Calu3 (cell line): ENCODE data around the gene CYB5R4. TPM values are rescaled to one million over a fixed set of nuclear protein-coding genes. Genes with fewer than 3 reads are reported as not detected.
"Not testable (repeated sequence)": the region's sequence is repeated elsewhere in the genome, so short reads cannot be mapped to it uniquely, and the experiment has no call there.

Experiments
- BruUV-seq: library from RNA; stranded (reverse); fragments of 400-500 nt; replicated peaks from 2 replicates; lab custom pipeline; 2021; lab: Mats Ljungman, UMichigan
- CTCF ChIA-PET: fragments of 300-600 bp; sonication (Branson Sonifier 250); formaldehyde crosslinking; loops from one replicate; lab custom pipeline; 2022; ENCODE audit warnings: antibody characterized with exemption; lab: Charles Lee
- DNase-seq: peaks from one replicate; pipeline ENCODE4 v3.0.0; 2022
- H3K27ac Mint-ChIP-seq: one replicate; pipeline ENCODE4 v1.8.0; 2022; ENCODE audit warnings: mixed read lengths; ENCODE audit not compliant: unreplicated experiment
- H3K27me3 Mint-ChIP-seq: one replicate; pipeline ENCODE4 v1.8.0; 2022; ENCODE audit warnings: mixed read lengths; ENCODE audit not compliant: unreplicated experiment
- H3K36me3 Mint-ChIP-seq: one replicate; pipeline ENCODE4 v1.8.0; 2022; ENCODE audit warnings: mild to moderate bottlenecking, moderate library complexity, mixed read lengths; ENCODE audit not compliant: insufficient read depth, unreplicated experiment
- H3K4me1 Mint-ChIP-seq: one replicate; pipeline ENCODE4 v1.8.0; 2022; ENCODE audit warnings: mild to moderate bottlenecking, low read depth, mixed read lengths; ENCODE audit not compliant: unreplicated experiment
- H3K4me3 Mint-ChIP-seq: one replicate; pipeline ENCODE4 v1.8.0; 2022; ENCODE audit warnings: mild to moderate bottlenecking, low read depth, moderate library complexity, mixed read lengths; ENCODE audit not compliant: unreplicated experiment
- H3K9me3 Mint-ChIP-seq: one replicate; pipeline ENCODE4 v1.8.0; 2022; ENCODE audit warnings: low read depth, mixed read lengths; ENCODE audit not compliant: unreplicated experiment
- intact Hi-C: fragments of 100-400 bp; cut with micrococcal nuclease; formaldehyde crosslinking; loops from one replicate; pipeline ENCODE4 v1.10.0; 2022; ENCODE audit not compliant: unreplicated experiment
- total RNA-seq: library from RNA; stranded (reverse); gene quantifications from 2 replicates; pipeline ENCODE4 v1.2.3, GENCODE V29; 2022
- TF ChIP-seq, protein P1 (sequence below): fragments of 200-600 bp; IDR thresholded peaks from one replicate; pipeline ENCODE4 v1.8.0; 2022; ENCODE audit warnings: antibody characterized with exemption; ENCODE audit not compliant: unreplicated experiment

The CYB5R4 gene
- total RNA-seq, 1 experiment from 2014 or later, result 28.3 TPM

DNA sequence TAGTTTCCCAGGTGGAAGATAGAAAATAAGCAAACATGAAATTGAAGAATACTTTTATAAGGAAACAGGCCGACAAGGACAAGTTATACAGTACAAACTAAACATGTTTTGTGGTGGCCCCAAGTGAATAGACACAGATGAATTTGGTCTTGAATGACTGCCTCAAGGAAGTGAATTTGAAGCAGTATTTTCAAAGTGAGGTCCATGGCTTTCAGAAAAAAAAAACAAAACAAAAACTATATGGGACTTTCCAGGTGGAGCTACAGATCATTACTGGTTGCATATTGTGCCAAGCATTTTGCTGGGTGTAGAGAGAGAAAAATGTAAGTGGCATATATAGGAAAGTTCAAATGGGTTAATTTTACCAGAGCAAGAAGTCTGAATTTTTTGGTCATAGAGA is 68.8 kb downstream of the CYB5R4 start:
- CTCF ChIA-PET, result no interaction called here
- Mint-ChIP-seq H3K27me3 (no peaks in the 10 kb centered on the region), H3K27ac (no peak overlapping the region), H3K4me1 (no peaks in the 10 kb centered on the region), H3K9me3 (no peaks in the 10 kb centered on the region), H3K4me3 (no peak overlapping the region), H3K36me3 (no peaks in the 10 kb centered on the region)
- BruUV-seq, result no TSS peak
- no peak for DNase-seq
- intact Hi-C loops, result no loop called here
- TF ChIP-seq, protein P1, sequence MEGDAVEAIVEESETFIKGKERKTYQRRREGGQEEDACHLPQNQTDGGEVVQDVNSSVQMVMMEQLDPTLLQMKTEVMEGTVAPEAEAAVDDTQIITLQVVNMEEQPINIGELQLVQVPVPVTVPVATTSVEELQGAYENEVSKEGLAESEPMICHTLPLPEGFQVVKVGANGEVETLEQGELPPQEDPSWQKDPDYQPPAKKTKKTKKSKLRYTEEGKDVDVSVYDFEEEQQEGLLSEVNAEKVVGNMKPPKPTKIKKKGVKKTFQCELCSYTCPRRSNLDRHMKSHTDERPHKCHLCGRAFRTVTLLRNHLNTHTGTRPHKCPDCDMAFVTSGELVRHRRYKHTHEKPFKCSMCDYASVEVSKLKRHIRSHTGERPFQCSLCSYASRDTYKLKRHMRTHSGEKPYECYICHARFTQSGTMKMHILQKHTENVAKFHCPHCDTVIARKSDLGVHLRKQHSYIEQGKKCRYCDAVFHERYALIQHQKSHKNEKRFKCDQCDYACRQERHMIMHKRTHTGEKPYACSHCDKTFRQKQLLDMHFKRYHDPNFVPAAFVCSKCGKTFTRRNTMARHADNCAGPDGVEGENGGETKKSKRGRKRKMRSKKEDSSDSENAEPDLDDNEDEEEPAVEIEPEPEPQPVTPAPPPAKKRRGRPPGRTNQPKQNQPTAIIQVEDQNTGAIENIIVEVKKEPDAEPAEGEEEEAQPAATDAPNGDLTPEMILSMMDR, result no peak

DNA sequence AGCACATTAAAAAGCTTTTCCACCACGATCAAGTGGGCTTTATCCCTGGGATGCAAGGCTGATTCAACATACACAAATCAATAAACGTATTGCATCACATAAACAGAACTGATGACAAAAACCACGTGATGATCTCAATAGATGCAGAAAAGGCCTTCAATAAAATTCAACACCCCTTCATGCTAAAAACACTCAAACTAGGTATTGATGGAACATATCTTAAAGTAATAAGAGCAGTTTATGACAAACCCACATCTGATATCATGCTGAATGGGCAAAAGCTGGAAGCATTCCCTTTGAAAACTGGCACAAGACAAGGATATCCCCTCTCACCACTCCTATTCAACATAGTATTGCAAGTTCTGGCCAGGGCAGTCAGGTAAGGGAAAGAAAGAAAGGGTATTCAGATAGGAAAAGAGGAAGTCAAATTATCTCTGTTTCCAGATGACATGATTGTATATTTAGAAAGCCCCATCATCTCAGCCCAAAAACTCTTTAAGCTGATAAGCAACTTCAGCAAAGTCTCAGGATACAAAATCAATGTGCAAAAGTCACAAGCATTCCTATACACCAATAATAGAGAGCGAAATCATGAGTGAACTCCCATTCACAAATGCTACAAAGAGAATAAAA is 86.8 kb downstream of the CYB5R4 start:
- H3K4me1 Mint-ChIP-seq, BruUV-seq, H3K36me3 Mint-ChIP-seq, H3K4me3 Mint-ChIP-seq, CTCF ChIA-PET, DNase-seq, H3K27me3 Mint-ChIP-seq, H3K27ac Mint-ChIP-seq, intact Hi-C loops: not testable (repeated sequence)
- H3K9me3 Mint-ChIP-seq, result peaks cover 21% of the 10 kb centered on the region

DNA sequence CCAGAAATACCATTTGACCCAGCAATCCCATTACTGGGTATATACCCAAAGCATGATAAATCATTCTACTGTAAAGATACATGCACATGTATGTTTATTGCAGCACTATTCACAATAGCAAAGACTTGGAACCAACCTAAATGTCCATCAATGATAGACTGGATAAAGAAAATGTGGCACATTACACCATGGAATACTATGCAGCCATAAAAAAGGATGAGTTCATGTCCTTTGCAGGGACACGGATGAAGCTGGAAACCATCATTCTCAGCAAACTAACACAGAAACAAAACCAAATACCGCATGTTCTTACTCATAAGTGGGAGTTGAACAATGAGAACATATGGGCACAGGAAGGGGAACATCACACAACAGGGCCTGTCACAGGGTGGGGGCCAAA is 88.5 kb downstream of the CYB5R4 start:
- H3K27ac Mint-ChIP-seq, H3K4me1 Mint-ChIP-seq, H3K27me3 Mint-ChIP-seq, intact Hi-C loops, H3K4me3 Mint-ChIP-seq, CTCF ChIA-PET, BruUV-seq, DNase-seq, H3K36me3 Mint-ChIP-seq: not testable (repeated sequence)
- peaks cover 21% of the 10 kb centered on the region for H3K9me3 Mint-ChIP-seq

DNA sequence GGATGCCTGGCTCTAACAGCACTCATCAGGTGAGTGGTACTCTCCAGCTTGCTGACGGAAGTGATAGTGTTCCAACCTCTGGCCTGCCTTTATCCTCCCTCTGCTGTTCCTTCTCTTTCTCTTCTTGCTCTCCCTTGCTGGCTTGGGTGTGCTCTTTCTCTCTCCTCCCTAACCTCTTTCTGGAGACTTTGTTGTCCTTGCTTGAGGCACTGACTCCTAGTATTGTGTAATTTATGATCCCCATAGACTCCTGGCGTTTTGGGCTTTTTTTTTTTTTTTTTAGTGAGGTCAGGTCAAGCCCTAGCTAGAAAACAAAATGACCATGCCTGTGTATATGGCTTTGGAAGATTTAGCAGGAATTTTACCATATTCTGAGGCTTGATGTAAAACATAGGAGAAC is 89.4 kb downstream of the CYB5R4 start:
- CTCF ChIA-PET, result no interaction called here
- DNase-seq, result no peak
- Mint-ChIP-seq H3K27me3 (no peaks in the 10 kb centered on the region), H3K36me3 (no peaks in the 10 kb centered on the region), H3K27ac (no peak overlapping the region), H3K4me3 (no peak overlapping the region), H3K4me1 (no peaks in the 10 kb centered on the region), H3K9me3 (peaks cover 16% of the 10 kb centered on the region)
- no TSS peak for BruUV-seq
- TF ChIP-seq, protein P1, result no peak
- intact Hi-C loops, result no loop called here

DNA sequence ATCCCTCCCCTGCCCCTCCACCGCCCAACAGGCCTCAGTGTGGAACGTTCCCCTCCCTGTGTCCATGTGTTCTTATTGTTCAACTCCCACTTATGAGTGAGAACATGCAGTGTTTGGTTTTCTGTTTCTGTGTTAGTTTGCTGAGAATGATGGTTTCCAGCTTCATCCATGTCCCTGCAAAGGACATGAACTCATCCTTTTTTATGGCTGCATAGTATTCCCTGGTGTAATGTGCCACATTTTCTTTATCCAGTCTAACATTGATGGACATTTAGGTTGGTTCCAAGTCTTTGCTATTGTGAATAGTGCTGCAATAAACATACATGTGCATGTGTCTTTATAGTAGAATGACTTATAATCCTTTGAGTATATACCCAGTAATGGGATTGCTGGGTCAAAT is 91.9 kb downstream of the CYB5R4 start:
- H3K27ac Mint-ChIP-seq, H3K9me3 Mint-ChIP-seq, H3K36me3 Mint-ChIP-seq, intact Hi-C loops, CTCF ChIA-PET, DNase-seq, BruUV-seq, H3K27me3 Mint-ChIP-seq, H3K4me1 Mint-ChIP-seq, H3K4me3 Mint-ChIP-seq: not testable (repeated sequence)

DNA sequence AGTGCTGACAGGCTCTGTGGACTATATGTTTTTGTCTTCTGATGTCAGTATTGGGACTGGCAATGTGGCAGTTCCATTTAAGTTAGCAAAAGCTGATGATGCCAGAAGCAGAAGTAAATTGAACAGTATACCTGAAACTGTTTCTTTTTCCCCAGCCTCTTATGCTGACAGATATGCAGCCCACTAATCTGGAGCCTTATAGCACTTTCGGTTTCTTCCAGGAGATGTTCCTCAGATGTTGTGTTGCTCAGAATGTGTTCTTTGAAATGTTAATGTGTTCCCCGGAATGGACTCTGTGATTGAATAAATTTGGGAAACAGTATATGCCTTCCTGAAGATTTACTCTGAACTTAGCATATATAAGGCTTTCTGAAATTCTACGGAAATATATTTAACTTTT is 93.3 kb downstream of the CYB5R4 start:
- H3K36me3 Mint-ChIP-seq, result no peaks in the 10 kb centered on the region
- no peak overlapping the region for H3K4me3 Mint-ChIP-seq
- H3K4me1 Mint-ChIP-seq, result no peaks in the 10 kb centered on the region
- no peaks in the 10 kb centered on the region for H3K27me3 Mint-ChIP-seq
- peaks cover 2% of the 10 kb centered on the region for H3K9me3 Mint-ChIP-seq
- DNase-seq, result no peak
- CTCF ChIA-PET, result no interaction called here
- TF ChIP-seq, protein P1, result no peak
- no TSS peak for BruUV-seq
- intact Hi-C loops, result no loop called here
- no peak overlapping the region for H3K27ac Mint-ChIP-seq
